Osteocyte (in vitro differentiated cells): Measurements from ENCODE around the gene CHD5. TPM values are rescaled to one million over a fixed set of nuclear protein-coding genes. Genes with fewer than 3 reads are reported as not detected.

Experiments
- DNase-seq: peaks from one replicate; pipeline ENCODE4 v3.0.0; 2021; ENCODE audit warnings: mixed read lengths; ENCODE audit not compliant: unreplicated experiment; ENCODE audit errors: extremely low spot score
- H3K27ac Mint-ChIP-seq: one replicate; pipeline ENCODE4 v1.8.0; 2021; ENCODE audit warnings: mild to moderate bottlenecking, mixed read lengths; ENCODE audit not compliant: unreplicated experiment
- H3K27me3 Mint-ChIP-seq: one replicate; pipeline ENCODE4 v1.8.0; 2021; ENCODE audit warnings: mixed read lengths; ENCODE audit not compliant: unreplicated experiment
- H3K36me3 Mint-ChIP-seq: one replicate; pipeline ENCODE4 v1.8.0; 2021; ENCODE audit warnings: mixed read lengths; ENCODE audit not compliant: unreplicated experiment
- H3K4me1 Mint-ChIP-seq: one replicate; pipeline ENCODE4 v1.8.0; 2021; ENCODE audit warnings: mixed read lengths; ENCODE audit not compliant: unreplicated experiment
- H3K4me3 Mint-ChIP-seq: one replicate; pipeline ENCODE4 v1.8.0; 2021; ENCODE audit warnings: mild to moderate bottlenecking, moderate library complexity, mixed read lengths; ENCODE audit not compliant: unreplicated experiment
- H3K9me3 Mint-ChIP-seq: one replicate; pipeline ENCODE4 v1.8.0; 2021; ENCODE audit warnings: mixed read lengths; ENCODE audit not compliant: unreplicated experiment
- total RNA-seq: library from RNA; stranded (reverse); gene quantifications from 2 replicates; pipeline ENCODE4 v1.2.1, GENCODE V29; 2021
- TF ChIP-seq, protein P1 (sequence below): fragments of 200-600 bp; sonication (generic); IDR thresholded peaks from 2 replicates; pipeline ENCODE4 v1.5.0; 2021; ENCODE audit warnings: antibody characterized with exemption, mild to moderate bottlenecking, moderate library complexity

Gene CHD5
- total RNA-seq, 1 donor from 2014 or later = 0.43 TPM

DNA sequence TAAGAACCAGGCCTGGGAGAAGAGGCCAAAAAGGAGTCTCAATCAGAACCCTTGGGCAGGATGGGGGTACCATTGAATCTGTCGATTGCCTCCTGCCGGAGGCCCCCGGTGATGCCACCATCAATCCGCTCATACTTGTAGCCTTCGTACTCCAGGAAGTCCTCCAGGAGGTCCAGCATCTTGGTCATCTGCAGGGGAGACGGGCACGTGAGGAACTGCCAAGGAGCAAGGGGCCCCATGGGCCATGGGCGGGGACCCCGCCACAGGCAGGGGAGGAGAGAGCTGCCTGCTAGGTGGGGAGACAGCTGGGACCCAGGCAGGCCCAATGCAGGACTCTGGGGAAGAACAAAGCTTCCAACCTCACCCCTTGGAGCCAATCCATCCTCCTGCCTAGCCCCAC, 48.6 kb downstream of the CHD5 start:
- H3K4me1 Mint-ChIP-seq = no peaks in the 10 kb centered on the region
- H3K4me3 Mint-ChIP-seq = no peak overlapping the region
- H3K27ac Mint-ChIP-seq = no peak overlapping the region
- TF ChIP-seq, protein P1, sequence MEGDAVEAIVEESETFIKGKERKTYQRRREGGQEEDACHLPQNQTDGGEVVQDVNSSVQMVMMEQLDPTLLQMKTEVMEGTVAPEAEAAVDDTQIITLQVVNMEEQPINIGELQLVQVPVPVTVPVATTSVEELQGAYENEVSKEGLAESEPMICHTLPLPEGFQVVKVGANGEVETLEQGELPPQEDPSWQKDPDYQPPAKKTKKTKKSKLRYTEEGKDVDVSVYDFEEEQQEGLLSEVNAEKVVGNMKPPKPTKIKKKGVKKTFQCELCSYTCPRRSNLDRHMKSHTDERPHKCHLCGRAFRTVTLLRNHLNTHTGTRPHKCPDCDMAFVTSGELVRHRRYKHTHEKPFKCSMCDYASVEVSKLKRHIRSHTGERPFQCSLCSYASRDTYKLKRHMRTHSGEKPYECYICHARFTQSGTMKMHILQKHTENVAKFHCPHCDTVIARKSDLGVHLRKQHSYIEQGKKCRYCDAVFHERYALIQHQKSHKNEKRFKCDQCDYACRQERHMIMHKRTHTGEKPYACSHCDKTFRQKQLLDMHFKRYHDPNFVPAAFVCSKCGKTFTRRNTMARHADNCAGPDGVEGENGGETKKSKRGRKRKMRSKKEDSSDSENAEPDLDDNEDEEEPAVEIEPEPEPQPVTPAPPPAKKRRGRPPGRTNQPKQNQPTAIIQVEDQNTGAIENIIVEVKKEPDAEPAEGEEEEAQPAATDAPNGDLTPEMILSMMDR = no peak
- no peaks in the 10 kb centered on the region for H3K27me3 Mint-ChIP-seq
- no peaks in the 10 kb centered on the region for H3K36me3 Mint-ChIP-seq
- no peak for DNase-seq
- peaks cover 14% of the 10 kb centered on the region for H3K9me3 Mint-ChIP-seq

DNA sequence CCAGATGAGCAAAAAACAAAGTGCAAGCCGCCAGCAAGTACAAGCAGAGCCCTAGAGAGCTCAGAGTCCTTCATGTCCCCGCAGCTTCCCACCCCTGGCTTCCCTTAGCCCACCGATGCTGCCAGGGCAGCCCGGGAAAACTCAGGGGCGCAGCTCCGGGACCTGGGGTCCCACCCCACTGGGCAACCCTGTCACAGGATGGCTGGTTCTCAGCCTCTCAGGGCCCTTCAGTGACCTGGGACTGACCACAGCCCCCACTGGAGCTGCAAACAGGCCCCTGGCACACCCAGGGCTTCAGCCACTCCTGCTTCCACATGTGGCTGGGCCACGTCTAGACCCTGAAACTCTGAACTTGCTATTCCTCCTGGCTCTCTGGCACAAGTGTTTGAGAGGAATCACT, 49.5 kb downstream of the CHD5 start:
- DNase-seq = no peak
- H3K4me3 Mint-ChIP-seq = no peak overlapping the region
- TF ChIP-seq, protein P1 = no peak
- H3K4me1 Mint-ChIP-seq = no peaks in the 10 kb centered on the region
- no peaks in the 10 kb centered on the region for H3K27me3 Mint-ChIP-seq
- no peaks in the 10 kb centered on the region for H3K36me3 Mint-ChIP-seq
- no peak overlapping the region for H3K27ac Mint-ChIP-seq
- peaks cover 14% of the 10 kb centered on the region for H3K9me3 Mint-ChIP-seq

DNA sequence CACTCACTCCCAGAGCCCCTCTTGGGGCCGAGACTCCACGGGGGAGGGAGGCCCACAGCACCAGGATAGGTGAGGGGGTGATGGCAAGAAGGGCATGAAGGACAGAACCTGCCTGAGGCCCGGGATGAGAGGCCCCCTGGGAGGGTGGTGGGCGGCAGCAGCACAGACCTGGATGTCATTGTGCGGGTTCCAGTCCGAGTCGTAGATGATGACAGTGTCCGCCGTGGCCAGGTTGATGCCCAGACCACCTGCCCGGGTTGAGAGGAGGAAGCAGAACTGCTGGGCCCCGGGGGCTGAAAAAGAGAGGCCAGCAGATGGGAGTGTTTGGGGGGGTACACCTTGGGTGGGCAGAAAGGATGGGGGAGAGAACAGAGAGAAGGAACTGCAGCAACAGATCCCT, 50.1 kb downstream of the CHD5 start:
- DNase-seq = no peak
- no peaks in the 10 kb centered on the region for H3K36me3 Mint-ChIP-seq
- TF ChIP-seq, protein P1 = no peak
- no peak overlapping the region for H3K27ac Mint-ChIP-seq
- H3K4me3 Mint-ChIP-seq = no peak overlapping the region
- peaks cover 14% of the 10 kb centered on the region for H3K9me3 Mint-ChIP-seq
- H3K27me3 Mint-ChIP-seq = no peaks in the 10 kb centered on the region
- H3K4me1 Mint-ChIP-seq = no peaks in the 10 kb centered on the region

DNA sequence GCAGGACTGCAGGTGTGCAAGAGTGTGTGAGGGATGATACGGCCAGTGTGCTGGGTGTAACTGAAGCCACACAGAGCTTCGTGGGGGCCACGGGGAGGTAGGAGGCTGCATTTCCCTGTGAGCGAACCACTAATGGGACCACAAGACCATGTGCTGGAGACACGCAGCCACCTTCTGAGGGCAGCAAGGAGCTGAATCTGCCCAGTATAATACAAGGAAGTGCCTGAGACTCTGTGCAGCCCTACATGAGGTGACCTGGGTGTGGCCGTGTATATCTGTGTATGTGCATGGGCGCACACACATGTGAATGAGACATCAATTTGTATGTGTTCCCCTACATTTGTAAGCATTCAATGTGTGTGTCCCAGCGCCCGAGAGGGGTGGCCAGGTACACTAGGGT, 50.8 kb downstream of the CHD5 start:
- Mint-ChIP-seq H3K27me3 (no peaks in the 10 kb centered on the region), H3K4me1 (no peaks in the 10 kb centered on the region), H3K27ac (no peak overlapping the region), H3K4me3 (no peak overlapping the region), H3K36me3 (no peaks in the 10 kb centered on the region), H3K9me3 (peaks cover 14% of the 10 kb centered on the region)
- no peak for DNase-seq
- TF ChIP-seq, protein P1 = no peak

DNA sequence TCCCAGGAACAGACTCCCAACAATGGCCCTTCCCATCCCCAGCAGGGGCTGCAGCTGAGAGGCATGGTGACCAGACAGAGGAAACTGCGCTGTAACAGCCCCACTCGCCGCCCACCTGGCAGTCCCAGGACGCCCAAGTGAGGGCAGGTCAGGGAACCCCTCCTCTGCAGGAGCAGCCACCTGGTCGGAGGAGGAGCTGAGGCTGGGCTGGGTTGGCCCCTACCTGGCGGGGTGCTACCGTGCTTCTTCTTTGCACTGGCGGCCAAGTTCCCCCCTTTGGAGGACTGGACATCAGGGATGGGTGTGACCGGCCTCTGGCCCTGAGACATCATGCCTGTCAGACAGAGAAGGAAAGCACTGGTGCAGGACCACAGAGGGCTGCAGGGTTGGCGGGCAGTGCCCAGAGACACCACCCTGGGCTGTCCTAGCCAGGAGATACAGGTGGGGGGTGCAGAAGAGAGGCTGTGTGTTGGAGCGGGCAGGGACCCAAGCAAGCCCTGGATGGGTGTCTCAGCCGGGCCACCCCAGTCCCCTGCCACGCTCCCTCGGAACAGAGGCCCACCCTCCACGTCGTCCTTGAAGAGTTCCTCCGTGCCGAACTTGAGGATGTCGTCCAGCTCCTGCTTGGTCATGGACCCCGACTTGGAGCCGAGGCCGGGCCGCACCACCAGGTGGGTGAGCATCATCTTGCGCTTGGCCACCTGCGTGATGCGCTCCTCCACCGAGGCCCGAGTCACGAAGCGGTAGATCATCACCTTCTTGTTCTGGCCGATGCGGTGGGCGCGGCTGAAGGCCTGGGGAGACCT, 51.6 kb downstream of the CHD5 start:
- Mint-ChIP-seq H3K36me3 (no peaks in the 10 kb centered on the region), H3K4me3 (no peak overlapping the region), H3K4me1 (no peaks in the 10 kb centered on the region), H3K27me3 (no peaks in the 10 kb centered on the region), H3K9me3 (peaks cover 14% of the 10 kb centered on the region), H3K27ac (no peak overlapping the region)
- TF ChIP-seq, protein P1 = no peak
- no peak for DNase-seq
